Uterus (tissue), 4 donors: ENCODE data around the gene WASF2. TPM values are rescaled to one million over a fixed set of nuclear protein-coding genes. Genes with fewer than 3 reads are reported as not detected.

ENCODE experiments used
- DNase-seq, 2 donors: peaks; one replicate each; pipeline ENCODE4 v3.0.0-alpha.2; 2019 to 2020
- H3K27ac ChIP-seq, 2 donors: fragments of 200-600 bp; sonication (generic); 1 replicate in 1 of 2; 2 replicates in 1 of 2; pipeline ENCODE4 v1.5.1; 2016 to 2018
- H3K27me3 ChIP-seq, 2 donors: fragments of 200-600 bp; sonication (generic); one replicate each; pipeline ENCODE4 v1.5.1; 2018 to 2019; ENCODE audit warnings: control low read depth in 1 of 2
- H3K36me3 ChIP-seq, 2 donors: fragments of 200-600 bp; sonication (generic); one replicate each; pipeline ENCODE4 v1.5.1; 2019; ENCODE audit warnings: control low read depth in 1 of 2
- H3K4me1 ChIP-seq, 2 donors: fragments of 200-600 bp; sonication (generic); one replicate each; pipeline ENCODE4 v1.5.1; 2018 to 2019; ENCODE audit warnings: control low read depth in 1 of 2
- H3K4me3 ChIP-seq, 2 donors: fragments of 200-600 bp; sonication (generic); 1 replicate in 1 of 2; 2 replicates in 1 of 2; pipeline ENCODE4 v1.5.1; 2018 to 2019; ENCODE audit warnings: mild to moderate bottlenecking in 1 of 2
- H3K9me3 ChIP-seq, 2 donors: fragments of 200-600 bp; sonication (generic); one replicate each; pipeline ENCODE4 v1.5.1; 2019; ENCODE audit warnings: control low read depth in 1 of 2
- POLR2A ChIP-seq, 2 donors: fragments of 450-650 bp; IDR thresholded peaks; one replicate each; pipeline ENCODE4 v1.6.1; 2016; ENCODE audit warnings: antibody characterized with exemption in 2 of 2, mild to moderate bottlenecking in 1 of 2, moderate library complexity in 1 of 2
- intact Hi-C: fragments of 100-400 bp; cut with DNase I; formaldehyde crosslinking; loops from one replicate; pipeline ENCODE4 v1.15.1; 2023; ENCODE audit warnings: low total_unique reads
- total RNA-seq, 4 donors: library from RNA; depleted of rRNA in 3 of 4; stranded (reverse); fragments of >200 nt in 3 of 4; gene quantifications; one replicate each; pipeline versions ENCODE4 v1.1.0 to v1.2.4, GENCODE V29; 2014 to 2023
- TF ChIP-seq, protein P1 (sequence below), 4 experiments: fragments of 200-600 bp in 2 of 4; fragments of 450-650 bp in 2 of 4; sonication (generic) in 2 of 4; IDR thresholded peaks; one replicate each; pipeline ENCODE4 v1.5.1; 2016 to 2019; ENCODE audit warnings: antibody characterized with exemption in 4 of 4, mild to moderate bottlenecking in 2 of 4, moderate library complexity in 1 of 4
- donor health status: DM: yes; HTN: yes; CAD: no.

Gene WASF2
- total RNA-seq, 4 donors from 2014 or later = 27.2 to 178 (median 41.1) TPM

GRCh38 chr1:27527890-27528817 is 38.2 kb upstream of the WASF2 start:
- peaks cover 5 to 26% of the 10 kb centered on the region in 2 donors for H3K4me1 ChIP-seq
- TF ChIP-seq, protein P1, sequence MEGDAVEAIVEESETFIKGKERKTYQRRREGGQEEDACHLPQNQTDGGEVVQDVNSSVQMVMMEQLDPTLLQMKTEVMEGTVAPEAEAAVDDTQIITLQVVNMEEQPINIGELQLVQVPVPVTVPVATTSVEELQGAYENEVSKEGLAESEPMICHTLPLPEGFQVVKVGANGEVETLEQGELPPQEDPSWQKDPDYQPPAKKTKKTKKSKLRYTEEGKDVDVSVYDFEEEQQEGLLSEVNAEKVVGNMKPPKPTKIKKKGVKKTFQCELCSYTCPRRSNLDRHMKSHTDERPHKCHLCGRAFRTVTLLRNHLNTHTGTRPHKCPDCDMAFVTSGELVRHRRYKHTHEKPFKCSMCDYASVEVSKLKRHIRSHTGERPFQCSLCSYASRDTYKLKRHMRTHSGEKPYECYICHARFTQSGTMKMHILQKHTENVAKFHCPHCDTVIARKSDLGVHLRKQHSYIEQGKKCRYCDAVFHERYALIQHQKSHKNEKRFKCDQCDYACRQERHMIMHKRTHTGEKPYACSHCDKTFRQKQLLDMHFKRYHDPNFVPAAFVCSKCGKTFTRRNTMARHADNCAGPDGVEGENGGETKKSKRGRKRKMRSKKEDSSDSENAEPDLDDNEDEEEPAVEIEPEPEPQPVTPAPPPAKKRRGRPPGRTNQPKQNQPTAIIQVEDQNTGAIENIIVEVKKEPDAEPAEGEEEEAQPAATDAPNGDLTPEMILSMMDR (IDR thresholded peaks at IDR 0.05) = peak in 1 of 4 experiments; percentile 35
- TF ChIP-seq POLR2A (IDR thresholded peaks at IDR 0.05) = peak in 1 of 2 donors; percentile 63
- peak; percentile 66 to 77 for DNase-seq
- peak overlapping the region; percentile 27 to 43 for H3K4me3 ChIP-seq
- H3K27ac ChIP-seq = peak overlapping the region; percentile 96 to 98
- H3K27me3 ChIP-seq = no peaks in the 10 kb centered on the region
- intact Hi-C loops = loop anchor here (10.0 kb wide), 1 partner anchor 77 kb away; the partner anchor contains the start of gene AHDC1
- H3K36me3 ChIP-seq = no peaks in the 10 kb centered on the region
- H3K9me3 ChIP-seq = no peaks in the 10 kb centered on the region

DNA sequence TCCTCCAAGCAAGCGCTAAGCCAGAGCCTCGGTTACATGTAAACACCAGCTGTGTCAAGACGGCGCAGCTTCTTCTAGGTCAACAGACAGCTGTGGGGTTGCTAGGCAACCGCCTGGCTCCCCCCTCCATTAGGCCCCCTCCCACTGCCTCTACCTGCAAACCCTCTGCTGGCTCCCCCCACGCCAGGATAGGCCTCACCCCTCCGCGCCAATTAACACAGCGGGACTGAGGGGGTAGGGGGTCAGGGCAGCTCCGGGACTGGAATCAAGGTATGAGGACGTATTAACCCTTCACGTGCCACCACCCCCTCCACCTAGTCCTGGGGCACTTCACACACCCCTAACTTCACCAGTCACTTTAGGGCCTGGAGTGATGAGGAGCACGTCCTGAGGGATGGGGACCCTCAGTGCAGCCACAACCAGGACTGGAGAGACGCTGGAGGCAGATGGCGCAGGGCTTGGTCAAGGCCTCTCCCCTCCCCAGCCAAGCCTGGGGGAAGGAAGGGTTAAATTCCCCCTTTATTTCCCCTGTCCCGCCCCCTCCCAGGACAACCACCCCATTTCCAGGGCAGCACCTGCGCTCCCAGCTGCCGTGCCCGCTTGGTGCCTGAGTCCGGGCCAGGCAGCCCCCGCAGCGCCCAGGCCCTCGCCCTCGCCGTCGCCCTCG is 37.4 kb upstream of the WASF2 start:
- intact Hi-C loops = loop anchor here (10.0 kb wide), 1 partner anchor 77 kb away; the partner anchor contains the start of gene AHDC1
- Histone ChIP-seq H3K27me3 (no peaks in the 10 kb centered on the region), H3K4me1 (peaks cover 5 to 32% of the 10 kb centered on the region in 2 donors), H3K4me3 (peak overlapping the region; percentile 27 to 43), H3K9me3 (no peaks in the 10 kb centered on the region), H3K36me3 (no peaks in the 10 kb centered on the region), H3K27ac (peak overlapping the region; percentile 96 to 98)
- peak in 1 of 2 donors; percentile 11 for TF ChIP-seq POLR2A (IDR thresholded peaks at IDR 0.05)
- TF ChIP-seq, protein P1 (IDR thresholded peaks at IDR 0.05) = no peak
- DNase-seq = peak; percentile 80 to 85

DNA sequence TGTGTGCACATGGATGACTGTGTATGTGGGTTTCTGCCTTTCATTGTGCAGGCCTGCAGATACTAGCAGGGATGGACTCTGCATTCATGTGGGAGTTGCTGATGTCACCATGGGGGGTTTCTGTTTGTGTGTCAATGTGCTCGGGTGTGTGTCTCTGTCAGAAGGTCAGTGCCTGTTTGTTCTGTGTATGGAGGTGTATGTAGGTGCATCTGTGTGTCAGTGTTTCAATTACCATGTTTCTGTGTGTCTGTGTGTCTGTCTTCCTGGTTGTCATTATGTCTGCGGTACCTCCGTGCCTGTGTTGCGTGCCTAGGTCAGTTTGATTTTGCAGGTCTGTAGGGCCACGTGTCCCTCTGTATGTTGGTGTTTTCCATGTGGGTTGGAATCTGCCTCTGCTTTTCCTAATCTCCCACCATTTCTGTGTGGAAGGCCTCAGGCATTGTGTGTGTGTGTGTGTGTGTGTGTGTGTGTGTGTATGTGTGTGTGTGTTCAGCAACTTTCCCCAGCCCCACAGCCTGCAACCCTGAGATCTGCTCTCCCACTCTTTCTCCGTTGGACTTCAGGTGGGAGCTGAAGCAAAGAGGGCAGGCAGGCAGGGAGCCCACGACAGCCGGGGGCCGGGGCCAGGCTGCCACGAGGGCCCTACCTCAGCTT is 36.7 kb upstream of the WASF2 start:
- Histone ChIP-seq H3K4me3 (peak overlapping the region in 1 of 2 donors; percentile 43), H3K36me3 (no peaks in the 10 kb centered on the region), H3K27ac (peak overlapping the region; percentile 96 to 98), H3K4me1 (peaks cover 5 to 39% of the 10 kb centered on the region in 2 donors), H3K27me3 (no peaks in the 10 kb centered on the region), H3K9me3 (no peaks in the 10 kb centered on the region)
- DNase-seq = no peak
- intact Hi-C loops = loop anchor here (10.0 kb wide), 1 partner anchor 78 kb away; the partner anchor contains the start of gene AHDC1
- TF ChIP-seq POLR2A (IDR thresholded peaks at IDR 0.05) = no peak
- TF ChIP-seq, protein P1 (IDR thresholded peaks at IDR 0.05) = no peak

DNA sequence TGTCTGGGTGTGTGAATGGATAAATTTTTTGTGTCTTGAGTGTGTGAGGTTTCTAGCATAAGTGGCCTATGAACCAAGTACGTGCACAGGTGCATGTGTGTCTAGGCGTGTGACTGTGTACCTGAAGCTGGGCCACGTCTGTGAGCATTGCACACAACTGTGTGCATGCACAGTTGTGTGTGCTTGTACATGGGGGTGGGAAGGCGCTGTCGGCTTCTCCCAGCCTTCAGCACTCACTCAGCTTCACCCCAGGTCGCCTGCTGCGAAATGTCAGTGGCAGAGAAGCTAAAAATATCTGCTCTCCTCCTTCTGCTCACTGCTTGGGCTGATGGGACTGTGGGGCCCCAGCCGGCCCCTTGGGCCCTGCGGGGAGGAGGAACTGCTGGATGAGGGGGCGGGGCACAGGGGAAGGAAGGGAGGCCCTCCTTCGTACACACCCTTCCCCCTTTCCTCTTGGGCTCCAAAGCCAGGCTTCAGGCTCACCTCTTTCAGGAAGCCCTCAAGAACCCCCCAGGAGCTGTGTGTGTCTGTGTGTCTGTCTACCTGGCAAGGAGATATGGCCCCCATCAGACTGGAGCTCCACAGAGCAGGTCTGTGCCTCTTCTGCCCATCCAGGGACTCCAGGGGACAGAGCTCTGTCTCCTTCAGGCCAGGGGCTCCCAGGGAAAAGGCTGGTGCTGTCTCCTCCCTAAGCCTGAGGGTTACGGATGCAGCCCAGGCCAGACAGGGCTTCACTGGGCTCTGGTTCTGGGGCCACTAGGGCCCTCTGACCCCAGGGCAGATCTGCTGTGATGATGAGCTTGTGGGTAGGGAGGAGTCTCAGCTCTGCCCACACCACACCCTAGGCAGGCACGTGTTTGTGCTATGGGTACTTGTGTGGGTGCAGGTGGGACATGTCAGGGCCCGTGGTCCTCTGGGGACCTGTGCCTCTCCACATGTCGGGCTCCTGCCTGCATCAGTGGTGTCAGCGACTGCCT is 35.6 kb upstream of the WASF2 start:
- Histone ChIP-seq H3K9me3 (no peaks in the 10 kb centered on the region), H3K27ac (peak overlapping the region; percentile 96 to 98), H3K4me1 (peaks cover 5 to 50% of the 10 kb centered on the region in 2 donors), H3K36me3 (no peaks in the 10 kb centered on the region), H3K4me3 (peak overlapping the region in 1 of 2 donors; percentile 18), H3K27me3 (no peaks in the 10 kb centered on the region)
- no peak for TF ChIP-seq POLR2A (IDR thresholded peaks at IDR 0.05)
- TF ChIP-seq, protein P1 (IDR thresholded peaks at IDR 0.05) = no peak
- intact Hi-C loops = loop anchor here (10.0 kb wide), 1 partner anchor 79 kb away; the partner anchor contains the start of gene AHDC1
- DNase-seq = peak; percentile 82 to 86
